ENCODE measurements around the gene PLCL2. TPM values are rescaled to one million over a fixed set of nuclear protein-coding genes. Genes with fewer than 3 reads are reported as not detected.

PLCL2 gene
- polyA plus RNA-seq, 2 of the 4 experiments (the other 2 are of a cell fraction): 2.1 to 3.0 TPM

DNA sequence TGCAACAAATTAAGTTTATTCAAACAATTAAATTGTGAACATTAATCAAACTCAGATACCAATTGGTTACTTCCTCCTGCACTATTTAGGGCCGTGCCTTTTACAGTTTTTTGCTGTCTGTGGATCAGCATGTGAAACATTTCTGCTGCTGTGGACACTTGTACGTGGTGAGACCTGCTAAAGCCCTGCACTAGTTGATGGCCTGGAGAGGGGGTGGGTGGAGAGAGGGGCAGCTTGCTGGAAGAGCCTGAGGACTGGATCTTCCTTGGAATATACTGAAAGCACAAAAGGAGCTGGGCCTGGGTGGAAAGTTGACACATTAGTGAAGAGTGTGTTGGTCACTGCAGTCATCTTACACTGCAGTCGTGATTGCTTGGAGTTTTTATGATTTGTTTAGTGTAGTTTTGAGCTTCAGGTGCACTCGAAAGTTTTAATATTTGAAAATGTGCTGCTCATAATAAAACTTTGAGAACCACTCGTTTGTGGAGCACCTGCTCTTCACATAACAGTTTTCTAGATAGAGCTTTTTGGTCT, 11.4 kb downstream of the PLCL2 start:
- ATAC-seq (no peak), FAIRE-seq (no peak), DNase-seq (ENCODE audit: low read depth in 1 of 2, low spot score in 1 of 2) (no peak)
- 80% methylated on average over 5 of the region's 5 CpGs for WGBS (ENCODE audit: missing lambda C conversion rate)
- Histone ChIP-seq H3K9me3 (no peaks in the 10 kb centered on the region), H3K4me2 (no peak overlapping the region), H3K27ac (no peak overlapping the region), H3K4me1 (no peaks in the 10 kb centered on the region), H3K4me3 (no peak overlapping the region)
- ChIA-PET CTCF (no interaction called here), POLR2A (no interaction called here)
- TF ChIP-seq, protein P1, sequence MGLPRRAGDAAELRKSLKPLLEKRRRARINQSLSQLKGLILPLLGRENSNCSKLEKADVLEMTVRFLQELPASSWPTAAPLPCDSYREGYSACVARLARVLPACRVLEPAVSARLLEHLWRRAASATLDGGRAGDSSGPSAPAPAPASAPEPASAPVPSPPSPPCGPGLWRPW (IDR thresholded peaks at IDR 0.05): no peak
- TF ChIP-seq MAFK (IDR thresholded peaks at IDR 0.05; ENCODE audit: partially characterized antibody) (no peak), RAD21 (conservative IDR thresholded peaks at IDR 0.05 in 1 of 2, IDR thresholded peaks at IDR 0.05 in 1 of 2) (no peak), NPAS2 (CRISPR knock-in tag; IDR thresholded peaks at IDR 0.05; ENCODE audit: borderline replicate concordance) (no peak), TP53 (CRISPR knock-in tag; IDR thresholded peaks at IDR 0.05) (no peak), FOXS1 (CRISPR knock-in tag; IDR thresholded peaks at IDR 0.05) (no peak), SREBF2 (IDR thresholded peaks at IDR 0.05) (no peak), E2F6 (IDR thresholded peaks at IDR 0.05; ENCODE audit: borderline replicate concordance, low read depth) (no peak), REST (IDR thresholded peaks at IDR 0.05) (no peak), CTCF (IDR thresholded peaks at IDR 0.05) (no peak), TFCP2L1 (CRISPR knock-in tag; IDR thresholded peaks at IDR 0.05) (no peak), SMC3 (IDR thresholded peaks at IDR 0.05) (no peak), HOXA7 (CRISPR knock-in tag; IDR thresholded peaks at IDR 0.05) (no peak), RFX5 (IDR thresholded peaks at IDR 0.05) (no peak), FOSL2 (IDR thresholded peaks at IDR 0.05) (no peak), FOSL2 (CRISPR knock-in tag; IDR thresholded peaks at IDR 0.05) (no peak), KDM1A (IDR thresholded peaks at IDR 0.05; ENCODE audit: low read depth) (no peak), ZNF302 (CRISPR knock-in tag; IDR thresholded peaks at IDR 0.05) (no peak)
- TF ChIP-seq, protein P2, sequence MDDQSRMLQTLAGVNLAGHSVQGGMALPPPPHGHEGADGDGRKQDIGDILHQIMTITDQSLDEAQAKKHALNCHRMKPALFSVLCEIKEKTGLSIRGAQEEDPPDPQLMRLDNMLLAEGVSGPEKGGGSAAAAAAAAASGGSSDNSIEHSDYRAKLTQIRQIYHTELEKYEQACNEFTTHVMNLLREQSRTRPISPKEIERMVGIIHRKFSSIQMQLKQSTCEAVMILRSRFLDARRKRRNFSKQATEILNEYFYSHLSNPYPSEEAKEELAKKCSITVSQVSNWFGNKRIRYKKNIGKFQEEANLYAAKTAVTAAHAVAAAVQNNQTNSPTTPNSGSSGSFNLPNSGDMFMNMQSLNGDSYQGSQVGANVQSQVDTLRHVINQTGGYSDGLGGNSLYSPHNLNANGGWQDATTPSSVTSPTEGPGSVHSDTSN (IDR thresholded peaks at IDR 0.05): no peak

DNA sequence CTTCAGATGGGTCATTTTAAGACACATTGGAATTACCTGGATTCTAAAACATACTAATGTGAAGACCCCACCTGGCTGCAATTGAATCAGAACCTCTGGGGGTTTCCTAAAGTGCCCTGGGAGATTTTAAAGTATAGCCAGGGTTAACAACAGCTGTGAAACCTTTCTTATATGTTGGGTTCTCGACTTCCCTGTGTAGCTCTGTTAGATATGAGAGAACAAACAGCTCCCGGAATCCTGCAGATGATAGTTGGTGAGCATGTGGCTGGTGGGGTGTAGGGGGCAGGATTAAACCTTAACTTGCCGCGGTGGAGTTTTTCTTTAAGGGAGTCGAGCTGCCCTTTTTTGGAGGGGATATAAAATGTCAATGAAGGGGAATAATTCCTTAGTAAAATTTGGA, 12.1 kb downstream of the PLCL2 start:
- H3K4me2 ChIP-seq: no peak overlapping the region
- H3K27ac ChIP-seq: no peak overlapping the region
- CTCF ChIA-PET: no interaction called here
- no peaks in the 10 kb centered on the region for H3K9me3 ChIP-seq
- H3K4me1 ChIP-seq: no peaks in the 10 kb centered on the region
- WGBS (ENCODE audit: missing lambda C conversion rate): 84% methylated on average over 5 of the region's 5 CpGs
- no peak for ATAC-seq
- H3K4me3 ChIP-seq: no peak overlapping the region
- POLR2A ChIA-PET: no interaction called here
- no peak for FAIRE-seq
- no peak for DNase-seq (ENCODE audit: low read depth in 1 of 2, low spot score in 1 of 2)
- TF ChIP-seq EHMT2 (IDR thresholded peaks at IDR 0.05; ENCODE audit: low read depth) (no peak), MAZ (IDR thresholded peaks at IDR 0.05; ENCODE audit: borderline replicate concordance, low read depth, low read length) (no peak), GATA3 (IDR thresholded peaks at IDR 0.05; ENCODE audit: borderline replicate concordance) (no peak), CHD2 (IDR thresholded peaks at IDR 0.05; ENCODE audit: low read length, partially characterized antibody) (no peak), FOSL2 (IDR thresholded peaks at IDR 0.05) (no peak), FOSL2 (CRISPR knock-in tag; IDR thresholded peaks at IDR 0.05) (no peak), FOXS1 (CRISPR knock-in tag; IDR thresholded peaks at IDR 0.05) (no peak), TFCP2L1 (CRISPR knock-in tag; IDR thresholded peaks at IDR 0.05) (no peak), RNF2 (IDR thresholded peaks at IDR 0.05; ENCODE audit: borderline replicate concordance, low read depth) (no peak), SREBF2 (IDR thresholded peaks at IDR 0.05) (no peak), HOXB5 (CRISPR knock-in tag; IDR thresholded peaks at IDR 0.05) (no peak)
- TF ChIP-seq, protein P1 (IDR thresholded peaks at IDR 0.05): no peak
- TF ChIP-seq, protein P2 (IDR thresholded peaks at IDR 0.05): no peak
